ENCODE data around the gene ZC3H12C.

The ZC3H12C gene

DNA sequence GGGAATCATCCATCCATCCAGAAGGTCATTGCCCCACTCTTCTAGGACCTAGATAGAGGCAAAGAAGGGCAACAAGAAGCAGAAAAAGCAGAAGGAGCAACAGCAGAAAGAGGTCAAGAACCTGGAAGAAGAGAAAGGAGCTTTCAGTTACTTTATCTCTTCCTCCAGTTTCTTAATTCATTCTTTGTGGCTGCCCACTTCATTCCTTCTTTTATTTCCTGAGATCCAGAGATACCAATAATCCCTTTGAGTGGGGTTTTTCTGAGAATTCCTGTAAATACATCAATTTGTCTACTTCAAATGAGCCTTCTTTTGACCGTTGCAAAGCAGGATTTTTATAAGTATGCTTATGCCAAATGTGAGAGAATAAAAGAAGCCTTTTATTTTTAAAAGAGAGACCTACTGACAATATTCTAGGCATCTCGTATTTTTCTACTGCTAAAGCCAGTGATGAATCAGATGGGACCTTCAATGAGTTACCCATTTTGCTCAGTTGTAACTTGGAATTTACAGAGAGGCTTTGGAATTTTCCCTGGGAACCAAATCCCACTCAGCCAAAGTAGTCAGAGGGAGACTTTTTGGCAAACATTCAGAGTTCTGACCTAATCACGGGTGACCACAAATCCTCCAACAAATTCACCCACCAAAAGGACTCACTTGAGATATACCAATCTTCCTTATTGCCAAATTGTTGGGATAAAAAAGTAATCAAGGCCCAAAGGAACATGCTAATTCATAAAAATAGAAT is 54.9 kb downstream of the ZC3H12C start:
- in situ Hi-C loops (cut with MboI; ENCODE audit: low sequenced_read_pairs) = no loop called here

DNA sequence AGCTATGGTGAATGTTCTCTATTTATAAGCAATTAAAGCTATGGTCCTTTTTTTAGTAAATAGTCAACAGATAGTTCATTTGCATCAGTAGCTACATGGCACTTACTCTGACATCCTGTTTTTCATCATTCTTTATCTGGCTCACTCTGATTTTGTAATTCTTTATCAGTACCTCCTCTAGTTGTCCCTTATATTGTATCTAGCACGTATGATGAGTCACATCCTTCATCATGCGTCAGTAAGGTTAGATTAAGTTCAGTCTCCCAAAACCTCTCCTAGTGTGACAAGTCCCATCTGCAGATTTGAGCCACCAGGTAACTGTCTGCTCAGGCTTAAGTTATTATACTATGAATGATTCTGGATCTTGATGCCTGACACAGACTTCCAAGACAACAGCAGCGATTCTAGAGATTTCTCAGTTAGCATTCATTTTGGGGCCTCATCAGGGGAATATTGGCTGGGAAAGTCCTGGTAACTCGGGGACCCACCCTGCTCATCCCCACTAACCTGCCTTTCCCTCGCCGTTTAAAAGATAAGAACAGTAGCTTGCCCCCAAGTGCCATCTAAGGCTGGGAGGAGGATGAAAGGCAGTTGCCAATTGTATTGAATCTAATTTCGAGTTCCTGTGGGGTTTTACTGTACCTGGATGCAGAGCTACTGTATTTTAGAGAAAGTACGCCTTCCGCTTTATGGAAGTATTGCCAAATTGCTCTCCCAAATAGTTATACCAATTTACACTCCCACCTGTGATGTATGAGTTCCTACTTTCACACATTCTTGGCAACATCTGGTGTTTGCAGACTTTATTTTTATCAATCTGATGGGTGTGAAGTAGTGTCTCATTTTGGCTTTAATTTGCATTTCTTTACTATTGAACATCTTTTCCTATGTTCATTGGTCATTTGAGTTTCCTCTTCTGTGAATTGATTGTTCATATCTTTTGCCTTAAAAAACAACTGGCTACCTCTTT is 55.9 kb downstream of the ZC3H12C start:
- in situ Hi-C loops (cut with MboI; ENCODE audit: low sequenced_read_pairs) = no loop called here

DNA sequence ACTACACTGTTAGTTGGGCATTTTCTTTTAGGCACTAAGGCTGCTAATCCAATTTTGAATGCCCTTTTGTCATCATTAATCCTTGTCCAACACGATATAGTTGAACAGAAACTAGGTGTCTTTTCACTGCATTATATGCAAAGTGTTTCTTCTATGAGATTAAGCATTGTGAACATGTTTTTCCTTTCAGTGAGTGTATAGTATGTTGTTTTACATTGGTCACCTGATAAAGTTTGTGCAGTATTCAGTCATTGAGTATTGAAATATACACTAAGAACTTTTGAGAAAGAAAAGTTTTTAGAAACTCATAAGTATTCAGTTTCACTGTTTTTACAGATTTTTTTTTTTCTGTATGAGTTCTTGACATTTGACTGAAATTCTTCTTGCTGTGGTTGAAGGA is 59.0 kb downstream of the ZC3H12C start:
- in situ Hi-C loops (cut with MboI; ENCODE audit: low sequenced_read_pairs) = no loop called here

DNA sequence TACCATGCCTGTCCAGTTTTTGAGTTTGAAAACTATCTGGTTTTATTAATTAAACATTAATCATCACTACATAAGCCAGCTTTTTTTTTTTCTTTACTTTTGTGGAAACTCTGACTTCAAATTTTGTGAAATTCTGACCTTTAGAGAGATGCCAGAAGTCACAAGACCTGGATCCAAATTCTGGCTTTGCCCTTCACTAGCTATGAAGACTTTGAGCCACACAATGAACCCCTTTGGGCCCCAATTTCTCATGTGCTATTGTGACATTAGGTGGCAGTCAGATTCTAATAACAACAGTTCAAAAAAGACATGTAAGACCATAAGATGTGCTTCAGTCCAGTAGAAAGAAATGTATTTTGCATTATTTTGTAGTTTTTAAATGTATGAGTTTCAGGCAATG is 60.3 kb downstream of the ZC3H12C start:
- in situ Hi-C loops (cut with MboI; ENCODE audit: low sequenced_read_pairs) = no loop called here

DNA sequence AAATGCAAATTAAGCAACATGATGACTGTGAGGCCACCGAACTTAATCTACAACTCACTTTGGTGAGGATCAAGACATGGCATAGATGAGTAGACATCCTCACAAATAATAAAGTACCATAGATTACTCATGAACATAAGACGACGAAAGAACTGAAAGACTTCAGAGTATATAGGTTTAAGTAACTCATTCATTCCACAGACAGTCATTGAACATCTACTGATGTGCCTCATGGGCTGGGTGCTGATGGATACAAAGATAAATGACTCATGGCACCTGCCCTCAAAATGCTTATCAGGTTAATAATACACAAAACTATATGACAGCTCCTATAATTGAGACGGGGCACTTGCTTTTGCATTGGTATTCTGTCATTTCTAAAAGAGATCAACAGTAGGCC is 63.3 kb downstream of the ZC3H12C start:
- in situ Hi-C loops (cut with MboI; ENCODE audit: low sequenced_read_pairs) = no loop called here

DNA sequence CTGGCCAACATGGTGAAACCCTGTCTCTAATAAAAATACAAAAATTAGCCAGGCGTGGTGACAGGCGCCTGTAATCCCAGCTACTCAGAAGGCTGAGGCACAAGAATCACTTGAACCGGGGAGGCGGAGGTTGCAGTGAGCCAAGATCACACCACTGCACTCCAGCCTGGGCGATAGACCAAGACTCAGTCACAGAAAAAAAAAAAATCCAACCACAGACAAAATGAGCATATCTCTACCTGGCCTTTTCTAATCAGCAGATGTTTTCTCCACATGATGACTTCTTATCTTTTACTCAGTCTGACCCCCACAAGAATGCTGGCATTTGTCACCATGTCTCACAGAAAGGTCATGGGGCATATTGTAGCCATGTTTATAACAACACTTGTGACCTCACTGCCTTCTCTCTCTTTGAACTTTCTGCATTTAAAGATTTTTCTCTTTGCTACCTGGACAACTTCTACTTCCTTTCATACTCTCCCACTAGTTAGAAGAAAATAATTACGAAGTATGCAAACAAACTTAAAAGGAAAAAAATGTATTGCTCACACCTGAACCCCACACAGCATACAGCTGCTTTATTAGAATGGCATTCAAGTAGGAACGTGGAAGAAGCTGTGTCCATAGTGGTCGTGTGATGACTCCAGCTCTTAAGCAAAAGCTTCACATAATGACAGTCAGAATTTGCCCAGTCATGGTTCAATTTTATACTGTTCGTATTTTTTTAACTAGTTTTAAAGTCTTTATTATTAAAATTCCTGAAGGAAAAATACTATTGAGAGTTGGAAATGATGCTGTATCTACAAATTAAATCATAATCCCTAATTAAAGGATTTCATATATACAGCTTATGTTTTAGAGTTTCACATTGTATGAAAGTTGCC is 65.4 kb downstream of the ZC3H12C start:
- in situ Hi-C loops (cut with MboI; ENCODE audit: low sequenced_read_pairs) = no loop called here

DNA sequence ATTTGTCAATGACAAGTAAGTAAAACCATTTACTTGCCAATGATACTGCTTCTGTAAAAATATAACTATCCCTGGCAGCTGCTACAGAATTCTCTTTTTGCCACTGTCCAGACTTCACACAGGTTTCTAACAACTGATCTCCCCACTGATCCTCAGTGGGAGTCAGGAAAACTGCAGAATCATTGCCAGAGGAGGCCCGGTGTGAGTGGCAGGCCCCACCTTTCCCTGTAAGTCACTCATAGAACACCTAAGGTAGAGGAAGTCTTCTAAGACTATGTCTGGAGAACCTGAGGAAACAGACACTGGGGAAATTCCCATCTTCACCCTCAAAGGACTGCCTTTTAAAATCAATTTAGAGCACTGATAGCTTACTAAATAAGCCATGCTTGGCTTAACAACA is 66.3 kb downstream of the ZC3H12C start:
- in situ Hi-C loops (cut with MboI; ENCODE audit: low sequenced_read_pairs) = no loop called here

DNA sequence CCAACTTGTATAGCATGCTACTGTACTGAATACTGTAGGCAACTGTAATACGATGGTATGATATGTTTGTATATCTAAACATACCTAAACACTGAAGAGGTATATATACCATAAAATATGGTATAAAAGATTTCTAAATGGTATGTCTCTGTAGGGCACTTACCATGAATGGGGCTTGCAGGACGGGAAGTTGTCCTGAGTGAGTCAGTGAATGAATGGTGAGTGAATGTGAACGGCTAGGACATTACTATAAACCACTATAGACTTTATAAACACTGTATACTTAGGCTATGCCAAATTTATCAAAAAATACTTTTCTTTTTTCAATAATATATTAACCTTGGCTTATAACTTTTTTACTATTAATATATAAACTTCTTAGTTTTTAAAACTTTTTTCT is 66.8 kb downstream of the ZC3H12C start:
- in situ Hi-C loops (cut with MboI; ENCODE audit: low sequenced_read_pairs) = no loop called here

DNA sequence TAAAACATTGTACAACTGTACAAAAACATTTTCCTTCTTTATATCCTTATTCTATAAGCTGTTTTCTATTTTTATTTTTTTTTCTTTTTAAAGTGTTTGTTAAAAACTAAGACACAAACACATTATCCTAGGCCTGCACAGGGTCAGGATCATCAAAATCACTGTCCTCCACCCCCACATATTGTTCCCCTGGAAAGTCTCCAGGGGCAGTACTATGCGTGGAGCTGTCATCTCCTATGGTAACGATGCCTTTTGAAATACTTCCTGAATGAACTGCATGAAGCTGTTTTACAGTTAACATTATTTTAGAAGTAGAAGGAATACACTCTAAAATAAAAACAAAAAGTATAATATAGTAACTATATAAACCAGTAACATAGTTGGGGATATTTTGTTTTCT is 67.2 kb downstream of the ZC3H12C start:
- in situ Hi-C loops (cut with MboI; ENCODE audit: low sequenced_read_pairs) = no loop called here

DNA sequence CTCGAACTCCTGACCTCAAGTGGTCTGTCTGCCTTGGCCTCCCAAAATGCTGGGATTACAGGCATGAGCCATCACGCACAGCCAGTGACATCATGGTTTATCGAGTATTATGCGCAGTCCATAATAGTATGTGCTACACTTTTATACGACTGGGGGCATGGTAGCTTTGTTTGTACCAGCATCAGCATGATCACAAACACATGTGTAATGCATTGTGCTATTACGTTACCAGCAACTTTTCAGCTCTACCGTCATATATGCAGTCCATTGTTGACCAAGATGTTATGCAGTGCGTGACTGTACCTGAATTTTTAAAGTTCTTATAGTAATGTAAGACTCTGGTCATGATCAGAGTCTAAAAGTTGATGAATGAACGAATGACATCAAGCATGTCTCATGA is 67.9 kb downstream of the ZC3H12C start:
- in situ Hi-C loops (cut with MboI; ENCODE audit: low sequenced_read_pairs) = no loop called here

DNA sequence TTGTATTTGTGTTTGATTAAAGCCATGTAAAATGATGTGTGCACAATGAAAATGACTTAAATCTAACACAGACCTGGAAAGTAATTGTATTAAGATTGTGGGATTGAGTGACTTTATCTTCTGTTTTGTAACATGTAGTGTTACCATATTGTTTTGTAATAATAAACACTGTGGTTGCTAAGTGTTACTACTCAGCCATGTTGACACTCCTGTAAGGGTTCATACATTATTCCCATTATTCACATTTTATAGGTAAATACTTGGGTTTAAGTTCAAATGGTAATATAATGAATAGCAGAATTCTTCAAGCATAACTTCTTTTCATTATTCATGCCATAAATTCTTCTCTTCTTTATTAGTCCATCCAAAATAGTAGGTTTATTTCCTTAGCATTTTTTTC is 69.0 kb downstream of the ZC3H12C start:
- in situ Hi-C loops (cut with MboI; ENCODE audit: low sequenced_read_pairs) = no loop called here

DNA sequence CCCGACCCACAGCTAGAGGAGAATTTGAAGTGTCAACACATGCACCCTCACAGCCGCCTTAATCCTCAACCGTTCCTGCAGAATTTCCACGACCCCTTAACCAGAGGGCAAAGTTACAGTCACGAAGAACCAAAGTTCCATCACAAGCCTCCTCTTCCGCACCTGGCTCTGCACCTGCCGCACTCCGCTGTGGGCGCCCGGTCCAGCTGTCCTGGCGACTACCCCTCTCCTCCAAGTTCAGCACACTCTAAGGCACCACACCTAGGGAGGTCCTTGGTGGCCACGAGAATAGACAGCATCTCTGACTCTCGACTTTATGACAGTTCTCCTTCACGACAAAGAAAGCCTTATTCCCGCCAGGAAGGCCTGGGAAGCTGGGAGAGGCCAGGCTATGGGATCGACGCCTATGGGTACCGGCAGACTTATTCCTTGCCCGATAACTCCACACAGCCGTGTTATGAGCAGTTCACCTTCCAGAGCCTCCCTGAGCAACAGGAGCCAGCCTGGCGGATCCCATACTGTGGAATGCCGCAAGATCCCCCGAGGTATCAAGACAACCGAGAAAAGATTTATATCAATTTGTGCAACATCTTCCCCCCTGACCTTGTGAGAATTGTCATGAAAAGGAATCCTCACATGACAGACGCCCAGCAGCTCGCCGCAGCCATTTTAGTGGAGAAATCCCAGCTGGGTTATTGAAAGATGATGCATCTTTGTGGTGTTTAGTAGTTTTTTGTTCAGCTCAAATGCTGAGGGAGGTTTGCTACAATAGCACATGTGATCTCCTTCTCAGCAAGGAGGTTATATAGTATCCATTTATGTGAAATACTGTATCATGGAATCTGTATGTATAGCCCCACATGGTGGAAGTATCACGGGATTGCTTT is 72.1 kb downstream of the ZC3H12C start:
- in situ Hi-C loops (cut with MboI; ENCODE audit: low sequenced_read_pairs) = no loop called here

DNA sequence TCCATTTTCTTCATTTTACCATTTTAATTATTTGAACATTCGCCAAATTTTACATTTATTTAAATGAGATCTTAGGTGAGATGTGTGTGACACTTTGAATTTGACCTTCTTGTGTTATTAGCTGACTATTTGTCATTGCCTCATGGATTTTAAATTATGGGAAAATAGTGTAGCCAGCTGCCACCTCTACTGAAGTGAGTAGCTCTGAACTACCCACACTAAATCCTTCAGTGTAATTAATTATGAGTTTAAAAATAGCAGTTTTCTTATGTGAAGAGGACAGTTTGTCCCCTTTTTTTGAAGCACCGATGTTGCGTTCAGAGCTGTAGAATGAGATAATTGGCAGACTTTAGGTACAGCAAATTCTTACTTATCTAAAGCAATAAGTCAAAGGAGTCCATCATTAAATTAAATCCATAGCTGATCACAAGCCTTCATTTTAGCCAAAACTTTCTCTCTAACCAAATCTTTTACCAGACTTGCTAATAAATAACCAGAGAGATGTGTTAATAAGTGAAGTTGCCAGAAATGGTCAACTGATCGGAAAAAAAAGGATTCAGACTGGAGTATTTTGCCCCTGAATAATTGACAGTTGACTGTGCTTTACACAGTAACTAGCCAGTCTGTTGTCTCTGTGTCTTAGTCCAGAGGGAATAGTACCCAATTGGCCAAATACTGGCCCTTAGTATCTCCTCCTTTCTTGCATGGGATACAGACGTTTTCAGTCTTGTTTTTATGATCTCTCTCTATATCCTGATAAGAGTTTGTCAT is 75.0 kb downstream of the ZC3H12C start:
- in situ Hi-C loops (cut with MboI; ENCODE audit: low sequenced_read_pairs) = no loop called here

DNA sequence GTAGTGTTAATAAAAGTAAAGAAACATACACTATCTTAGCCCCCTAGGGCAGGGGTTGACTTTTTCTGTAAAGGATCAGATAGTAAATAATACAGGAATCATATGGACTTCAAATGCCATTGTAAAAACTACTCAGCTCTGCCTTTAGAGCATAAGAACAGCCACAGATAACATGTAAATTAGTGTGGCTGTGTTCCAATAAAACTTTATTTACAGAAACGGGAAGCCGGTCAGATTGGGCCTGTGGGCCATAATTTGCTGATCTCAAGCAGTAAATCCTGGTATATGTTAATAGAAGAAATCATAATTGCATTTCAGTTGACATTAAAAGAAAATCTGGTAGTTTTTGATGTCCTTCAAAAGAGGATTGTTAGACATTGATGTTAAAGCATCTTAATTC is 76.5 kb downstream of the ZC3H12C start:
- in situ Hi-C loops (cut with MboI; ENCODE audit: low sequenced_read_pairs) = no loop called here

DNA sequence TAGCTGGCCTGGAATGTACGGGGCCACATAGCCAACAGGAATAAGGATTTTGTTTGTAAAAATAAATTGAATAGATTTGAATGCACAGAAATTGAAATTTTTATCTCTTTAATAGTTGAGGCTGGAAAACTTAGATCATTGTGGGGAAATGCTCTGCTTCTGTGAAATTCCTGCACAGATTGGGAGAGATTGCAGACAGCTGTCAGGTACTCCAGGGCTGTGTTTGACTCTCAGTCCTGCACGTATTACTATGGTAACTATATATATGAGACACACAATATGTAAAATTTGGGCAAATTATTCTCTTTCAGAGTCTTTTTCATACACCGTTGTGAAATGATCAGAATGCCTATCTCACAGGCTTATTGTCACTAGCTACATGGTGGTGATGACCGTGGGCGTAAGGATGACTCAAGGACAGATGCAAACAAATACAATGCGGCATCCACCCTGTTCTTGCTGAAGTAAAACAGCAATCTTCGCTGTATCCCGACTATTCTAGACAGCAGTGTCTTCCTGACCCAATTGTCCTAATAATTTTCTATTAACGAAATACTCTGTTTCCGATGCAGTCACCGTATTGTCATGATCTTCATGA is 79.4 kb downstream of the ZC3H12C start:
- in situ Hi-C loops (cut with MboI; ENCODE audit: low sequenced_read_pairs) = no loop called here

DNA sequence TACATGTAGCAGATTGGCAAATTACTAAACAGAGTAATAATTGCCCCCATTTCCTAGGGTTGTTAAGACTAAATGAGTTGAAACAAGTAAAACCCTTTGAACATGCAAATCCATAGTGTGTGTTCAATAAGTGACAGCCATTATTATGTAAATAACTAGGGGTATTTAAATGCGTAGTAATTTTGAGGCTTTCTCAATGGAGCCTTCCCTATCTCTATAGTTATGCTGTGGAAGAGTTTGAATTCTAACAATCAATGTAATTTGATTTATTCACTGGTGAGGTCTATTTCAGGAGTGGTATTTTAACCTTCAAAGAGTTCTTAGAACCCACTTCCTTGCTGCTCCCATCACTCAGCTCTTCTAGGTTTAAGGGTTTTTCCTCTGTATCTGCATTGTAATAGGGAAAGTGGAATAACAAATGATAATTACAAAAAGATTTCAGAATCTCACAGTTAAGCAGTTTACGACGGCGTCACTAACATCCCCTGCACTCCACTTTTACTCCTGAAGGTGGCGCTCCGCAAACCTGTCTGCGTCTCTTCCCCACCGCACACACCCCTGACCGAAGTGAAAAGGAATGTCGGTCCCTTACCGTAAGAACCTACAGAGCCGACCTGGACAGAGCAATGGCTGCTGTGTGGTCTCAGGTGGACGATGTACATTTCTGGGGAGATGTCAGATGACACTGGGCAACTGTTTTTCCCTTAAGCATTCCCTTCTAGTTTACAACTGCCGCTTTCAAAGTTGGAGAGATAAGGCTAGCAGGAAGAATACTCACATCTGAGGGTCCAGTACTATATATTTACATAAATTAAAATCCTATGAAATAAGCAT is 80.8 kb downstream of the ZC3H12C start:
- in situ Hi-C loops (cut with MboI; ENCODE audit: low sequenced_read_pairs) = no loop called here

DNA sequence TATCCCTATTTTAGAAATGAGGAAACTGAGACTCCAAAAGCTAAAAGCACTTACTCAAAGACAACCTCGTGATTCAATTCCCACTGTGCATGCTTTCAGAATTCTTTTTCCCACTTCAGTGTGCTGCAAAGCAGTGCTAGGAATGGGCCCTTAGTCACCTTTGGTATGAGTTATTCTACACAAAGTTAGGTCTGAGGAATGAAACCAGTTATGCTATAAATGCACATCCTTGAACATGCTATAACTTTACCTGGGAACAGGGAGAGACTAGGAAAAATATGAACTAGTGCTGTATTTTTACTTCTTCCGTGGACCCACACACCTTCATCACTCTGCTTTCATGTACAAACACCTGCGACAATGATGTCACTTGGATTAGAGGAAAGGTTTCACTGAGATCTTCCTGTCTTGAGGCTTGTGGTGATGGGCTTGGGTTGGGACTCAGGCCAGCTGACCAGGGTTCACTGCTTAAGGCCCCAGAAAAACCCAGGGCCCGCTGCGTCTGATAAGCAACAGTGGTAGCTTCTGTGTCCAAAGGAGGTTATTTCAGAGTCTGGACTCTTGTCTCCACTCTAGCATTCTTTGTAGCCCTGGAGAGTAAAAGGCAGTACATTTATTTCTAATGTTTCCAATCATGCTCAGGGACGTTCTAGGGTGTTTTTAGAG is 81.6 kb downstream of the ZC3H12C start:
- in situ Hi-C loops (cut with MboI; ENCODE audit: low sequenced_read_pairs) = no loop called here

Data from hTERT RPE-1 (cell line).